Pancreas (tissue), 10 donors: ENCODE measurements around the gene SLC5A6. TPM values are rescaled to one million over a fixed set of nuclear protein-coding genes. Genes with fewer than 3 reads are reported as not detected.

Source experiments
- ATAC-seq, 4 donors: fragments of 200-7000 bp; cut with Tn5 transposase; one replicate each; pipeline versions ENCODE4 v1.8.0 to v1.9.1; 2020; ENCODE audit warnings: mild to moderate bottlenecking in 4 of 4, moderate library complexity in 4 of 4
- DNase-seq, 6 donors: peaks; one replicate each; pipeline ENCODE4 v3.0.0-alpha.2; 2020
- FAIRE-seq: peaks from 2 replicates; lab custom pipeline; 2012; peaks lifted over from hg19 to GRCh38; lab: Jason Lieb, UNC
- H3K27ac ChIP-seq, 4 donors: fragments of 200-600 bp; sonication (generic); 1 replicate in 3 of 4; 2 replicates in 1 of 4; pipeline versions ENCODE4 v1.5.0 to v1.8.0; 2020
- H3K27me3 ChIP-seq, 4 donors: fragments of 200-600 bp; one replicate each; pipeline ENCODE4 v1.8.0; 2021
- H3K36me3 ChIP-seq, 3 donors: fragments of 200-600 bp; sonication (generic) in 1 of 3; one replicate each; pipeline versions ENCODE4 v1.5.0 to v1.8.0; 2020 to 2021
- H3K4me1 ChIP-seq, 3 donors: fragments of 200-600 bp; one replicate each; pipeline ENCODE4 v1.8.0; 2021
- H3K4me3 ChIP-seq, 4 donors: fragments of 200-600 bp; sonication (generic) in 2 of 4; one replicate each; pipeline versions ENCODE4 v1.5.0 to v1.8.0; 2020 to 2021
- H3K9me3 ChIP-seq, 4 donors: fragments of 200-600 bp; one replicate each; pipeline ENCODE4 v1.8.0; 2021
- WGBS, 2 donors: extraction: QIAGEN DNeasy Blood & Tissue Kit; methylation state at CpG; one replicate each; pipeline ENCODE4 v1.1.7; 2013; 5-methylcytosine and 5-hydroxymethylcytosine counted together
- intact Hi-C, 3 donors: fragments of 100-400 bp; cut with DNase I; formaldehyde crosslinking; loops; one replicate each; pipeline versions ENCODE4 v1.11.1 to v1.14.2; 2022
- polyA plus RNA-seq, 2 donors: library from polyadenylated mRNA; stranded (reverse); fragments of 200-250 nt; gene quantifications; one replicate each; pipeline ENCODE4 v1.2.3, GENCODE V29; 2013
- total RNA-seq, 6 donors: library from RNA; stranded (reverse); fragmentation: NEBNext Ultra II Directional in 4 of 6; extraction: Animal tissue kit (Norgen Biotek cat#: 25700) in 4 of 6; gene quantifications; one replicate each; pipeline versions ENCODE4 v1.2.1 to v1.2.4, GENCODE V29; 2021 to 2023
- TF ChIP-seq, protein P1 (sequence below), 4 donors: fragments of 200-600 bp; sonication (generic) in 3 of 4; IDR thresholded peaks; one replicate each; pipeline versions ENCODE4 v1.5.0 to v1.8.0; 2021; ENCODE audit warnings: antibody characterized with exemption in 4 of 4
- donor health status: healthy with polysubstance abuse.
- donor health status: DM: no; HTN: no; CAD: no; lungs with moderate emphysema.
- donor health status: DM: no; HTN: no; CAD: no.
- donor health status: control.
- donor health status: control.
- donor health status: Bipolar disorder and iron deficiency.
- donor health status: DM: yes; HTN: yes; CAD: no.
- donor health status: DM: no; HTN: no; CAD: no.
- donor health status: DM: no; HTN: no; CAD: no.
- donor health status: DM: yes; HTN: yes; CAD: no.

SLC5A6 gene
- total and polyA plus RNA-seq, 8 donors = 8.3 to 15.3 (median 14.7) TPM

DNA sequence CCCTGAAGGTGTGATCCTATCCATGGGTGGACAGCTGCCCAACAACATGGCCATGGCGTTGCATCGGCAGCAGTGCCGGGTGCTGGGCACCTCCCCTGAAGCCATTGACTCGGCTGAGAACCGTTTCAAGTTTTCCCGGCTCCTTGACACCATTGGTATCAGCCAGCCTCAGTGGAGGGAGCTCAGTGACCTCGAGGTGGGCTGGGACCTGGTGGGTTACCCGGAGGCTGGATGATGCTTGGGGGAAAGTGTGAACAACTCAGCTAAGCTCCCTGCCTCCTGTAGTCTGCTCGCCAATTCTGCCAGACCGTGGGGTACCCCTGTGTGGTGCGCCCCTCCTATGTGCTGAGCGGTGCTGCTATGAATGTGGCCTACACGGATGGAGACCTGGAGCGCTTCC is 21.3 kb upstream of the SLC5A6 start:
- ATAC-seq (no peak), DNase-seq (peak in 1 of 6 donors; percentile 31), FAIRE-seq (no peak)
- Histone ChIP-seq H3K27me3 (no peaks in the 10 kb centered on the region), H3K36me3 (peaks cover 12 to 80% (median 44%) of the 10 kb centered on the region in 3 donors), H3K9me3 (no peaks in the 10 kb centered on the region), H3K4me3 (no peak overlapping the region), H3K4me1 (no peaks in the 10 kb centered on the region), H3K27ac (no peak overlapping the region)
- intact Hi-C loops = no loop called here
- TF ChIP-seq, protein P1, sequence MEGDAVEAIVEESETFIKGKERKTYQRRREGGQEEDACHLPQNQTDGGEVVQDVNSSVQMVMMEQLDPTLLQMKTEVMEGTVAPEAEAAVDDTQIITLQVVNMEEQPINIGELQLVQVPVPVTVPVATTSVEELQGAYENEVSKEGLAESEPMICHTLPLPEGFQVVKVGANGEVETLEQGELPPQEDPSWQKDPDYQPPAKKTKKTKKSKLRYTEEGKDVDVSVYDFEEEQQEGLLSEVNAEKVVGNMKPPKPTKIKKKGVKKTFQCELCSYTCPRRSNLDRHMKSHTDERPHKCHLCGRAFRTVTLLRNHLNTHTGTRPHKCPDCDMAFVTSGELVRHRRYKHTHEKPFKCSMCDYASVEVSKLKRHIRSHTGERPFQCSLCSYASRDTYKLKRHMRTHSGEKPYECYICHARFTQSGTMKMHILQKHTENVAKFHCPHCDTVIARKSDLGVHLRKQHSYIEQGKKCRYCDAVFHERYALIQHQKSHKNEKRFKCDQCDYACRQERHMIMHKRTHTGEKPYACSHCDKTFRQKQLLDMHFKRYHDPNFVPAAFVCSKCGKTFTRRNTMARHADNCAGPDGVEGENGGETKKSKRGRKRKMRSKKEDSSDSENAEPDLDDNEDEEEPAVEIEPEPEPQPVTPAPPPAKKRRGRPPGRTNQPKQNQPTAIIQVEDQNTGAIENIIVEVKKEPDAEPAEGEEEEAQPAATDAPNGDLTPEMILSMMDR (IDR thresholded peaks at IDR 0.05) = no peak
- WGBS, 2 donors = 92 to 93% methylated on average over 14 of the region's 14 CpGs

DNA sequence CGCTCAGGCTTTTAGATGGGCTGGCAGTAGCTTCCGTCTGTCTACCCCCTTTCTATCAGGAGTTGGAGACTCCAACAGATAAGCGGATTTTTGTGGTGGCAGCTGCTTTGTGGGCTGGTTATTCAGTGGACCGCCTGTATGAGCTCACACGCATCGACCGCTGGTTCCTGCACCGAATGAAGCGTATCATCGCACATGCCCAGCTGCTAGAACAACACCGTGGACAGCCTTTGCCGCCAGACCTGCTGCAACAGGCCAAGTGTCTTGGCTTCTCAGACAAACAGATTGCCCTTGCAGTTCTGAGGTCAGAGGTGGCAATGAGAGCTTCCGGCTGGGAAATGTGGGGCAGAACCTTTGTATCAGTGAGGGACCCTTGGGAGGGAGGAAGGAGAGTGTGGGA is 19.9 kb upstream of the SLC5A6 start:
- Histone ChIP-seq H3K9me3 (no peaks in the 10 kb centered on the region), H3K27ac (no peak overlapping the region), H3K36me3 (peaks cover 10 to 68% (median 30%) of the 10 kb centered on the region in 3 donors), H3K4me1 (no peaks in the 10 kb centered on the region), H3K4me3 (no peak overlapping the region), H3K27me3 (no peaks in the 10 kb centered on the region)
- ATAC-seq = no peak
- intact Hi-C loops = no loop called here
- WGBS, 2 donors = 94 to 96% methylated on average over 13 of the region's 13 CpGs
- TF ChIP-seq, protein P1 (IDR thresholded peaks at IDR 0.05) = no peak
- no peak for DNase-seq
- FAIRE-seq = no peak

DNA sequence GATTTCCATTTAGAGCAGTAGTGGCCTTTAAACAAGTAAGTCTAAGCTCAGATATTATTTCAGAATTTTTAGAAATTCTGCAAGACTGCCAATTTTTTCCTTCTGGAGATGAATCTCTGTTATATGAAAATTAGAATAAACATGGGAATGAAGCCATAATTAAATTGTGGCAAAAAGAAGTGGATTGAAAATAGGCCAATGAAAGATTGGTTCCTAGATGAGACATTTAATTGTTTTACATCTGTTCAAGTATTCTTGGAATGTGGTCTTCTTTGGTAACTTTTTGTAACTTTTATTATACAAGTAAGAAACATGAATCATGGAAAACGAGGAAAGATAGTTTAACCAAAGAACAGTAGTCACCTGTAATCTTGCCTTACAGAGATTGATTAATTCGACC is 15.4 kb upstream of the SLC5A6 start:
- no peak overlapping the region for H3K27ac ChIP-seq
- H3K36me3 ChIP-seq = peaks cover 13 to 64% (median 29%) of the 10 kb centered on the region in 3 donors
- DNase-seq (no peak), ATAC-seq (no peak), FAIRE-seq (no peak)
- TF ChIP-seq, protein P1 (IDR thresholded peaks at IDR 0.05) = no peak
- no peaks in the 10 kb centered on the region for H3K9me3 ChIP-seq
- no peaks in the 10 kb centered on the region for H3K4me1 ChIP-seq
- intact Hi-C loops = no loop called here
- no peaks in the 10 kb centered on the region for H3K27me3 ChIP-seq
- H3K4me3 ChIP-seq = no peak overlapping the region
- 56 to 68% methylated on average over 2 of the region's 2 CpGs for WGBS, 2 donors

DNA sequence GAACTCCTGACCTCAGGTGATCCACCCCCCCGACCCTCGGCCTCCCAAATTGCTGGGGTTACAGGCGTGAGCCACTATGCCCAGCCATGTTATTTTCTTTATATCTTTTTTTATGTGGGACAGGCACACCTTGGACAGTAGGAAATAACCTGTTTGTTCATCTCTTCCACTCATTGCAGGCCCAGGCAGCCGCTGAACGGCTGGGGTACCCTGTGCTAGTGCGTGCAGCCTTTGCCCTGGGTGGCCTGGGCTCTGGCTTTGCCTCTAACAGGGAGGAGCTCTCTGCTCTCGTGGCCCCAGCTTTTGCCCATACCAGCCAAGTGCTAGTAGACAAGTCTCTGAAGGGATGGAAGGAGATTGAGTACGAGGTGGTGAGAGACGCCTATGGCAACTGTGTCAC is 13.5 kb upstream of the SLC5A6 start:
- Histone ChIP-seq H3K27ac (no peak overlapping the region), H3K36me3 (peaks cover 6 to 47% (median 19%) of the 10 kb centered on the region in 3 donors)

DNA sequence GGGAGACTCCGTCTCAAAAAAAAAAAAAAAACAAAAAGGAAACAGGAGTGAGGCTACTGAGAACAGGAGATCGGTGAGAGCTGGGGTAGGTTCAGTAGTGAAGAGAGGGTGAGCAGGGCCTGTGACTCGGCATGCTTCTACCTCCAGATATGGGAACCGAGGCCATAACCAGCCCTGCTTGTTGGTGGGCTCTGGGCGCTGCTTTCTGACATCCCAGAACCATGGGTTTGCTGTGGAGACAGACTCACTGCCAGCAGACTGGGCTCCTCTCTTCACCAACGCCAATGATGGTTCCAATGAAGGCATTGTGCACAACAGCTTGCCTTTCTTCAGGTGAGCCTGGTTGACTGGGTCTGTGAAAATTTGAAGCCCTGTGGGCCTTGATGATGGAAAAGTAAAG is 11.3 kb upstream of the SLC5A6 start:
- Histone ChIP-seq H3K4me1 (peaks cover 0 to 3% (median 0%) of the 10 kb centered on the region in 3 donors), H3K9me3 (no peaks in the 10 kb centered on the region), H3K27ac (no peak overlapping the region), H3K4me3 (no peak overlapping the region), H3K27me3 (no peaks in the 10 kb centered on the region), H3K36me3 (peaks cover 6 to 39% (median 19%) of the 10 kb centered on the region in 3 donors)
- 95 to 100% methylated on average over 6 of the region's 6 CpGs for WGBS, 2 donors
- DNase-seq = no peak
- no peak for ATAC-seq
- intact Hi-C loops = no loop called here
- no peak for FAIRE-seq
- TF ChIP-seq, protein P1 (IDR thresholded peaks at IDR 0.05) = no peak

More for the DNA sequence above, 13.5 kb upstream of the SLC5A6 start:
- intact Hi-C loops = no loop called here
- no peak for FAIRE-seq
- no peaks in the 10 kb centered on the region for H3K27me3 ChIP-seq
- DNase-seq = no peak
- TF ChIP-seq, protein P1 (IDR thresholded peaks at IDR 0.05) = no peak
- H3K4me1 ChIP-seq = no peaks in the 10 kb centered on the region
- no peak overlapping the region for H3K4me3 ChIP-seq
- WGBS, 2 donors = 89 to 97% methylated on average over 9 of the region's 9 CpGs
- no peak for ATAC-seq
- H3K9me3 ChIP-seq = no peaks in the 10 kb centered on the region
